AG10803 (cell line): ENCODE measurements around the gene MRPS35.

Source experiments
- DNase-seq: peaks from one replicate; pipeline ENCODE4 v3.0.0; 2010; ENCODE audit warnings: low read depth
- H3K4me3 ChIP-seq: 2 replicates; pipeline ENCODE4 v1.5.1; 2011; ENCODE audit warnings: mild to moderate bottlenecking, low read length, control low read depth
- CTCF ChIP-seq: conservative IDR thresholded peaks from 2 replicates; pipeline ENCODE4 v1.5.1; 2011; ENCODE audit warnings: mild to moderate bottlenecking, low read length, control low read depth, inconsistent platforms

Gene MRPS35

GRCh38 chr12:27754795-27755194 is 44.2 kb downstream of the MRPS35 start:
- no peak for TF ChIP-seq CTCF
- DNase-seq: no peak
- no peak overlapping the region for H3K4me3 ChIP-seq

- no peak for DNase-seq
- no peak for TF ChIP-seq CTCF
- no peak overlapping the region for H3K4me3 ChIP-seq
These were observed 46.1 kb downstream of the MRPS35 start for GRCh38 chr12:27756670-27757195.

DNA sequence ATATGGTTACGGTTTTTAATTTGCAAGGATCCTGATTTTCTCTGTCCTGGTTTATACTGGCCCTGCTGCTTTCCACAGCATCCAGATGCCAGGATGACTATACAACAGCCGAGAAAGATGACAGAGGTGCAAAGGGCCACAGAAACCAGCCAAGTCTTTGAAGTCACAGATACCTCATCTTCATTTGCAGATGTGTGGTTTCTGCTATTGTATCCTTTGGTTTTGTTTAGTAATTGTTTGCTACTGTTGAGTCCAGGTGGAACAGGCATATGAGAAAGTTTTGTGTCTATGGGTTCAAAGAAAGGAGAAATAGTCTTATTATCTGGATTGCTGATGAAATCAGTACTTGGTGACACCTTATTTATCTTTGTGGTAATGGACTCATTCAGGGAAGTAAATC is 52.1 kb downstream of the MRPS35 start:
- DNase-seq: no peak

GRCh38 chr12:27766587-27766986 is 56.0 kb downstream of the MRPS35 start:
- no peak overlapping the region for H3K4me3 ChIP-seq
- DNase-seq: no peak
- no peak for TF ChIP-seq CTCF

More for the DNA sequence above, 52.1 kb downstream of the MRPS35 start:
- H3K4me3 ChIP-seq: no peak overlapping the region
- no peak for TF ChIP-seq CTCF

DNA sequence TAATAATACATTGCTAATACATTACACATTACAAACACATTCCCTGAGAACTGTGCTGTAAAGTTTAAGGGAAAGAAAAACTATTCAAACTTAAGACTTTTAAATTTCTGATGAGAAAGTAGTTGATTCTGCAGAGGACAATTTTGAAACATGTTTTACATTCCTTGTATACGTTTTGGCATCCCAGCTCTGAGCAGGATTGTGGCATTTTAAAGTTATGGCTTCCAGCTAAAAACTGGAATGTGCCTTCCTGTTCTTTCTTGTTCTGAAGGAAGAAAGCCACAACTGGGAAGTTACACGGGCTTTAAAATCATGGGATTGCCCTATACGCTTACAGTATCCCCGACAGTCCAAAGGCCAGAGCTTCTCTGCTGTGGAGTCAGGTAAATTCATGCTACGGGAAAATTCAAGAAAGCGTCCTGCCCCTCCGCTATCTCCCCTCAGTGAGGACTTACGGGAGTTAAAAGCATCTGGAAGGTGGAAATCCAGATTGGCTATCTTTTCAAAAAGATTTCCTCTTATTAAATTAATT is 58.6 kb downstream of the MRPS35 start:
- no peak overlapping the region for H3K4me3 ChIP-seq
- no peak for TF ChIP-seq CTCF
- DNase-seq: no peak

GRCh38 chr12:27771481-27772327 is 61.1 kb downstream of the MRPS35 start:
- DNase-seq: no peak
- H3K4me3 ChIP-seq: no peak overlapping the region
- TF ChIP-seq CTCF: no peak

DNA sequence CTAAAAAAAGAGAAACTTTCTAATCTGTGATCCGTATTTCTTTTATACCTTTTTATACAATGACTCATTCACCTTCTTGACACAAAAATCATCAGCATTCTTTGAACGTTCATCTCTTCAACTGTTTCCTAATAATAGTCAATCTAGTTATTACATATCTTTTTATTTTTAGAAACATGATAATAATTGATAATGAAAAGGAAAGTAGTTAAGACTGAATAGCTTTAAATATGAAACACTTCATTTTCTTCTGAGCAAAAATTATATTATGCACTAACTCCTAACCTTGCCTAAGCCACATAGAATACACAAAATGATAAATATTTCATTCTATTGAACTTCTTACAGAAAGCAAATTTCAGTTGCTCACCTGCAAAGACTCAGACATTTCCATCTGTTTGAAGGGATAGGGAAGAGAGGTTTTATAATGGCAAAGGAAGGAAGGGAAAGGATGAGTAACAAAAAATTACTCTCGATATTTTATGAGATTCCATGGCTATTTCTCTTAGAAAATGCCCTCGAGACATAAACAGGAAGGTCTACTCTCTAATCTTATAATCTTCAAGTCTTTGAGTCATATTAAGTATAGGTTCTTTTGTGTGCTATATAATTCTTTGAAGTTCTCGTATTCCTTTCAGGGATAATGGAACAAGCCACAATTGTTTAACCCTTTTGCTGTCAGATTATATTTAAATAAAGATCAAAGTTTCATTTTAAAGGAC is 61.9 kb downstream of the MRPS35 start:
- H3K4me3 ChIP-seq: no peak overlapping the region
- no peak for TF ChIP-seq CTCF
- no peak for DNase-seq
